ENCODE results near the gene AHI1. TPM values are rescaled to one million over a fixed set of nuclear protein-coding genes. Genes with fewer than 3 reads are reported as not detected.

The AHI1 gene
- total and polyA plus RNA-seq, 4 donors = 5.2 to 51.7 (median 23.8) TPM

DNA sequence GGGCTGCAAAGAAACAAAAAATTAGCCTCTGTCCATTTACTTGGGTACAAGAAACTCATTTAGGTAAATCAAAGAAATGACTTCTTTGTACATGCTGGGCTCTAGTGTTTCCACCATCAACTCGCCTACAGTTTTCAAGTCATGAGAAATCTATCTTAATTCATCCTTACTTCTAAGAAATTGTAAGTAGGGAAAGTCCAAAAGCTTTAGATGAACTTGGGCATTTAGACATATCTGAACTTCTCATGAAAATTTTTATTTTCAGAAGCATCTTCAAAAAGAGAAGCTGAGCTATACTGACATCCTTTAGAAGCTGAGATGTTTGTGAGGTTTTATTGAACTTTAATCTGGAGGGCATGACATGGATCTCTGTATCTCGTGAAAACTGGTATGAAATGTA, 199.1 kb downstream of the AHI1 start:
- 90 to 92% methylated on average over 2 of the region's 2 CpGs for WGBS, 2 donors
- Histone ChIP-seq H3K9me3 (ENCODE audit: control insufficient read depth in 4 of 4, insufficient read depth in 3 of 4, low read length in 3 of 4) (peaks cover 0 to 3% (median 0%) of the 10 kb centered on the region in 4 donors), H3K9ac (ENCODE audit: insufficient read depth in 1 of 2, low read length in 2 of 2) (no peak overlapping the region), H3K27me3 (ENCODE audit: control insufficient read depth in 3 of 3, insufficient read depth in 3 of 3, low read length in 2 of 3) (no peaks in the 10 kb centered on the region), H3K4me1 (ENCODE audit: control insufficient read depth in 5 of 5, insufficient read depth in 5 of 5, low read length in 5 of 5) (no peaks in the 10 kb centered on the region), H3K36me3 (ENCODE audit: control insufficient read depth in 4 of 4, insufficient read depth in 4 of 4, low read length in 4 of 4) (peaks cover 0 to 3% (median 1%) of the 10 kb centered on the region in 4 donors), H3K4me3 (no peak overlapping the region), H3K27ac (ENCODE audit: low read depth in 1 of 2, low read length in 1 of 2) (no peak overlapping the region)
- TF ChIP-seq, protein P1, sequence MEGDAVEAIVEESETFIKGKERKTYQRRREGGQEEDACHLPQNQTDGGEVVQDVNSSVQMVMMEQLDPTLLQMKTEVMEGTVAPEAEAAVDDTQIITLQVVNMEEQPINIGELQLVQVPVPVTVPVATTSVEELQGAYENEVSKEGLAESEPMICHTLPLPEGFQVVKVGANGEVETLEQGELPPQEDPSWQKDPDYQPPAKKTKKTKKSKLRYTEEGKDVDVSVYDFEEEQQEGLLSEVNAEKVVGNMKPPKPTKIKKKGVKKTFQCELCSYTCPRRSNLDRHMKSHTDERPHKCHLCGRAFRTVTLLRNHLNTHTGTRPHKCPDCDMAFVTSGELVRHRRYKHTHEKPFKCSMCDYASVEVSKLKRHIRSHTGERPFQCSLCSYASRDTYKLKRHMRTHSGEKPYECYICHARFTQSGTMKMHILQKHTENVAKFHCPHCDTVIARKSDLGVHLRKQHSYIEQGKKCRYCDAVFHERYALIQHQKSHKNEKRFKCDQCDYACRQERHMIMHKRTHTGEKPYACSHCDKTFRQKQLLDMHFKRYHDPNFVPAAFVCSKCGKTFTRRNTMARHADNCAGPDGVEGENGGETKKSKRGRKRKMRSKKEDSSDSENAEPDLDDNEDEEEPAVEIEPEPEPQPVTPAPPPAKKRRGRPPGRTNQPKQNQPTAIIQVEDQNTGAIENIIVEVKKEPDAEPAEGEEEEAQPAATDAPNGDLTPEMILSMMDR (IDR thresholded peaks at IDR 0.05; ENCODE audit: control extremely low read depth, extremely low read depth) = no peak
- DNase-seq = no peak
- no peak for ATAC-seq (ENCODE audit: insufficient read depth, low FRiP score)

- Histone ChIP-seq H3K27me3 (ENCODE audit: control insufficient read depth in 3 of 3, insufficient read depth in 3 of 3, low read length in 2 of 3) (no peaks in the 10 kb centered on the region), H3K4me1 (ENCODE audit: control insufficient read depth in 5 of 5, insufficient read depth in 5 of 5, low read length in 5 of 5) (no peaks in the 10 kb centered on the region), H3K9me3 (ENCODE audit: control insufficient read depth in 4 of 4, insufficient read depth in 3 of 4, low read length in 3 of 4) (peaks cover 0 to 3% (median 0%) of the 10 kb centered on the region in 4 donors), H3K9ac (ENCODE audit: insufficient read depth in 1 of 2, low read length in 2 of 2) (no peak overlapping the region), H3K4me3 (no peak overlapping the region), H3K36me3 (ENCODE audit: control insufficient read depth in 4 of 4, insufficient read depth in 4 of 4, low read length in 4 of 4) (peaks cover 0 to 6% (median 1%) of the 10 kb centered on the region in 4 donors), H3K27ac (ENCODE audit: low read depth in 1 of 2, low read length in 1 of 2) (no peak overlapping the region)
- 63 to 81% methylated on average over 2 of the region's 2 CpGs for WGBS, 2 donors
- DNase-seq = no peak
- TF ChIP-seq, protein P1 (IDR thresholded peaks at IDR 0.05; ENCODE audit: control extremely low read depth, extremely low read depth) = no peak
- ATAC-seq (ENCODE audit: insufficient read depth, low FRiP score) = no peak
These were observed 200.8 kb downstream of the AHI1 start for GRCh38 chr6:135296715-135297114.

DNA sequence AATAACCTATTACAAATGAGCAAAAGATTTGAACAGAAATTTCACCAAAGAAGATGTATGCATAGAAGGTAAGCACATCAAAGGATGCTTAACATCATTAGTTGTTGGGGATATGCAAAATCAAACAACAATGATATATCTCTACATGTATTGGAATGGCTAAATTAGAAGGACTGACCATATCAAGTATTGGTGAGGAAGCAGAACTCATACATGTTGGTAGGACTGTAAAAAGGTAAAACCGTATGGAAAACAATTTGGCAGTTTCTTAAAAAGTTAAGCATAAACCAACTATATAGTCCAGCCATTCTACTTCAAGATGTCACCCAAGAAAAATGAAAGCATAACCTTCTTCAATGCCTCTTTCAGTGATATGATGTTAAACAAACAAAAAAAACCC, 202.5 kb downstream of the AHI1 start:
- peaks cover 0 to 3% (median 0%) of the 10 kb centered on the region in 4 donors for H3K9me3 ChIP-seq (ENCODE audit: control insufficient read depth in 4 of 4, insufficient read depth in 3 of 4, low read length in 3 of 4)
- H3K4me3 ChIP-seq = no peak overlapping the region
- peaks cover 0 to 6% (median 2%) of the 10 kb centered on the region in 4 donors for H3K36me3 ChIP-seq (ENCODE audit: control insufficient read depth in 4 of 4, insufficient read depth in 4 of 4, low read length in 4 of 4)
- TF ChIP-seq, protein P1 (IDR thresholded peaks at IDR 0.05; ENCODE audit: control extremely low read depth, extremely low read depth) = no peak
- H3K9ac ChIP-seq (ENCODE audit: insufficient read depth in 1 of 2, low read length in 2 of 2) = no peak overlapping the region
- H3K4me1 ChIP-seq (ENCODE audit: control insufficient read depth in 5 of 5, insufficient read depth in 5 of 5, low read length in 5 of 5) = no peaks in the 10 kb centered on the region
- H3K27ac ChIP-seq (ENCODE audit: low read depth in 1 of 2, low read length in 1 of 2) = no peak overlapping the region
- ATAC-seq (ENCODE audit: insufficient read depth, low FRiP score) (no peak), DNase-seq (no peak)
- no peaks in the 10 kb centered on the region for H3K27me3 ChIP-seq (ENCODE audit: control insufficient read depth in 3 of 3, insufficient read depth in 3 of 3, low read length in 2 of 3)
- WGBS, 2 donors = 87 to 98% methylated on average over 1 of the region's 1 CpG
